ENCODE results near the gene B4GALT2. TPM values are rescaled to one million over a fixed set of nuclear protein-coding genes. Genes with fewer than 3 reads are reported as not detected.

Gene B4GALT2
- total RNA-seq, 6 experiments from 2014 or later, result 87.8 to 107 (median 98.8) TPM

GRCh38 chr1:44021156-44021555 is 42.1 kb downstream of the B4GALT2 start:
- Mint-ChIP-seq H3K4me3 (no peak overlapping the region), H3K36me3 (ENCODE audit: low read depth) (no peaks in the 10 kb centered on the region; the same call in 1 of the 2 replicates), H3K27me3 (ENCODE audit: insufficient read depth) (peaks cover 2% of the 10 kb centered on the region; the same call in 1 of the 2 replicates), H3K4me1 (ENCODE audit: low read depth) (peaks cover 12% of the 10 kb centered on the region), H3K9me3 (no peaks in the 10 kb centered on the region), H3K27ac (no peak overlapping the region)
- no peak for DNase-seq
- TF ChIP-seq CTCF (IDR thresholded peaks at IDR 0.05), result no peak

- no peak for DNase-seq
- H3K9me3 Mint-ChIP-seq, result no peaks in the 10 kb centered on the region
- no peaks in the 10 kb centered on the region; the same call in 1 of the 2 replicates for H3K36me3 Mint-ChIP-seq (ENCODE audit: low read depth)
- peak; percentile 24 for TF ChIP-seq CTCF (IDR thresholded peaks at IDR 0.05)
- peaks cover 12% of the 10 kb centered on the region for H3K4me1 Mint-ChIP-seq (ENCODE audit: low read depth)
- H3K4me3 Mint-ChIP-seq, result no peak overlapping the region
- peaks cover 2% of the 10 kb centered on the region; the same call in 1 of the 2 replicates for H3K27me3 Mint-ChIP-seq (ENCODE audit: insufficient read depth)
- no peak overlapping the region for H3K27ac Mint-ChIP-seq
Measured at GRCh38 chr1:44021581-44022321, 42.7 kb downstream of the B4GALT2 start.

- Mint-ChIP-seq H3K27me3 (ENCODE audit: insufficient read depth) (peaks cover 2% of the 10 kb centered on the region), H3K4me3 (peak overlapping the region; percentile 8), H3K9me3 (no peaks in the 10 kb centered on the region), H3K4me1 (ENCODE audit: low read depth) (peaks cover 29% of the 10 kb centered on the region), H3K36me3 (ENCODE audit: low read depth) (no peaks in the 10 kb centered on the region; the same call in 1 of the 2 replicates), H3K27ac (peak overlapping the region; percentile 1)
- TF ChIP-seq CTCF (IDR thresholded peaks at IDR 0.05), result no peak
- DNase-seq, result no peak
Measured at GRCh38 chr1:44024031-44024902, 45.3 kb downstream of the B4GALT2 start.

- Mint-ChIP-seq H3K27me3 (ENCODE audit: insufficient read depth) (peaks cover 5% of the 10 kb centered on the region), H3K4me1 (ENCODE audit: low read depth) (peaks cover 35% of the 10 kb centered on the region), H3K4me3 (peak overlapping the region; percentile 8), H3K9me3 (no peaks in the 10 kb centered on the region), H3K36me3 (ENCODE audit: low read depth) (no peaks in the 10 kb centered on the region; the same call in 1 of the 2 replicates), H3K27ac (peak overlapping the region; percentile 1)
- no peak for DNase-seq
- TF ChIP-seq CTCF (IDR thresholded peaks at IDR 0.05), result no peak
Measured at GRCh38 chr1:44024903-44025525, 46.0 kb downstream of the B4GALT2 start.

DNA sequence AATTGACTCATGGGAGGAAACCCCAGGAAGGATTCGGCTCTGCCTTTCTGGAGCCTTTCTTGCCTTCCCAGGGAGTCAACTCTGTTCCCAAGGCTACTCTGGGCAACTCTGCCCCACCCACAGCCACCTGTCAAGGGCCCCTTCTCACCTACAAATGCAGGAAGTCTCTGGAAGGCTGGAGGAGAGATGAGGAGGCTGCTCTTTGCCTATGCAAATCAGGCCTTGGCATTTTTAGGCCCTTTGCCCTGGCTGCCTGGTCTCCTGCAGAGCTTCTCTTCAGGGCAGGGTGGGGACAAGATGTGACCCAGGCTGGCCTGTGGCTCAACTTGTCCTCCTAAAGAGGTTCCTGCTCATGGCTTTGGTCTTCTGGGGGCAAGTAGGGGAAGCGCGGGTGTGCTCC is 46.8 kb downstream of the B4GALT2 start:
- H3K9me3 Mint-ChIP-seq, result no peaks in the 10 kb centered on the region
- H3K36me3 Mint-ChIP-seq (ENCODE audit: low read depth), result no peaks in the 10 kb centered on the region; the same call in 1 of the 2 replicates
- no peak overlapping the region for H3K4me3 Mint-ChIP-seq
- no peak for TF ChIP-seq CTCF (IDR thresholded peaks at IDR 0.05)
- H3K4me1 Mint-ChIP-seq (ENCODE audit: low read depth), result peaks cover 35% of the 10 kb centered on the region
- no peak overlapping the region for H3K27ac Mint-ChIP-seq
- peaks cover 5% of the 10 kb centered on the region for H3K27me3 Mint-ChIP-seq (ENCODE audit: insufficient read depth)
- no peak for DNase-seq

Measured in HFFc6 (cell line).